HepG2 (cell line): ENCODE results near the gene ARHGAP33. TPM values are rescaled to one million over a fixed set of nuclear protein-coding genes. Genes with fewer than 3 reads are reported as not detected.

Experiments
- FOXK1 ChIP-seq: sonication (generic); formaldehyde crosslinking; IDR thresholded peaks from 2 replicates; pipeline ENCODE4 v1.4.0; 2020; ENCODE audit warnings: low read depth, missing genetic modification reagents, borderline replicate concordance
- POGK ChIP-seq: sonication (generic); formaldehyde crosslinking; conservative IDR thresholded peaks from 2 replicates; pipeline ENCODE4 v1.8.0; 2022; ENCODE audit warnings: mild to moderate bottlenecking, moderate library complexity, missing genetic modification reagents
- POLR2AphosphoS5 ChIP-seq: IDR thresholded peaks from 2 replicates; pipeline ENCODE4 v1.6.1; 2012; ENCODE audit warnings: low read depth, low read length
- REL ChIP-seq: sonication (generic); formaldehyde crosslinking; conservative IDR thresholded peaks from 2 replicates; pipeline ENCODE4 v1.8.0; 2022; ENCODE audit warnings: mild to moderate bottlenecking, missing genetic modification reagents, moderate library complexity
- SRSF9 ChIP-seq: fragments of 200-400 bp; formaldehyde crosslinking; IDR thresholded peaks from 2 replicates; pipeline ENCODE4 v1.6.1; 2018; ENCODE audit warnings: borderline replicate concordance, mild to moderate bottlenecking, low read depth, low read length; ENCODE audit not compliant: insufficient read depth, poor library complexity, severe bottlenecking
- SYNCRIP ChIP-seq: fragments of 200-400 bp; formaldehyde crosslinking; IDR thresholded peaks from 2 replicates; pipeline ENCODE4 v1.6.1; 2018; ENCODE audit warnings: mild to moderate bottlenecking, low read depth, low read length; ENCODE audit not compliant: insufficient read depth
- TBX2 ChIP-seq: sonication (generic); formaldehyde crosslinking; IDR thresholded peaks from 2 replicates; pipeline ENCODE4 v1.5.0; 2020; ENCODE audit warnings: missing genetic modification reagents, mild to moderate bottlenecking, borderline replicate concordance
- TRIM22 ChIP-seq: fragments of 450-650 bp; IDR thresholded peaks from 2 replicates; pipeline ENCODE4 v1.6.1; 2017
- ZFP36L1 ChIP-seq: sonication (generic); formaldehyde crosslinking; IDR thresholded peaks from 2 replicates; pipeline ENCODE4 v1.8.0; 2022; ENCODE audit warnings: mild to moderate bottlenecking, missing genetic modification reagents, moderate library complexity
- ZNF501 ChIP-seq: sonication (generic); formaldehyde crosslinking; IDR thresholded peaks from 2 replicates; pipeline ENCODE4 v1.5.1; 2020; ENCODE audit warnings: mild to moderate bottlenecking, moderate library complexity, missing genetic modification reagents
- ZNF674 ChIP-seq: sonication (generic); formaldehyde crosslinking; IDR thresholded peaks from 2 replicates; pipeline ENCODE4 v1.5.0; 2020; ENCODE audit warnings: low read depth, mild to moderate bottlenecking, missing genetic modification reagents
- ZNF678 ChIP-seq: sonication (generic); formaldehyde crosslinking; IDR thresholded peaks from 2 replicates; pipeline ENCODE4 v1.4.0; 2020; ENCODE audit warnings: mild to moderate bottlenecking, missing genetic modification reagents
- polyA plus RNA-seq, 8 experiments: library from polyadenylated mRNA; depleted of rRNA in 3 of 8; stranded (reverse) in 7 of 8; unstranded in 1 of 8; fragments of >200 nt; fragmentation: Illumina TruSeq in 4 of 8; extraction: Trizol in 4 of 8; gene quantifications; 2 replicates each; pipeline versions ENCODE4 v1.2.1 to v1.2.3, GENCODE V29; 2011 to 2016; ENCODE audit warnings: low read depth in 4 of 8, missing spikeins in 1 of 8, mixed read lengths in 1 of 8; ENCODE audit not compliant: insufficient read depth in 1 of 8
- total RNA-seq, 5 experiments: library from RNA; depleted of rRNA; stranded (reverse); fragments of >200 nt; fragmentation: Illumina TruSeq; extraction: Trizol; gene quantifications; 2 replicates each; pipeline ENCODE4 v1.2.3, GENCODE V29; 2016; ENCODE audit warnings: low read depth in 1 of 5
- TF ChIP-seq, protein P1 (sequence below): IDR thresholded peaks from 2 replicates; pipeline ENCODE4 v1.6.1; 2016; ENCODE audit warnings: low read depth, control low read depth
- TF ChIP-seq, protein P2 (sequence below), 2 experiments: IDR thresholded peaks; 2 replicates each; pipeline ENCODE4 v1.6.1; 2011 to 2012; ENCODE audit warnings: low read length in 2 of 2, borderline replicate concordance in 1 of 2, low read depth in 1 of 2, mild to moderate bottlenecking in 1 of 2, moderate library complexity in 1 of 2
- TF ChIP-seq, protein P3 (sequence below): sonication (generic); formaldehyde crosslinking; IDR thresholded peaks from 2 replicates; pipeline ENCODE4 v1.4.0; 2020; ENCODE audit warnings: missing genetic modification reagents, mild to moderate bottlenecking, borderline replicate concordance
- TF ChIP-seq, protein P4 (sequence below): IDR thresholded peaks from 2 replicates; pipeline ENCODE4 v1.6.1; 2012; ENCODE audit warnings: inconsistent platforms

Gene ARHGAP33
- total and polyA plus RNA-seq, 2 of the 13 experiments (the other 11 are each of a cell fraction or from before 2014, with no cell fraction given): 1.3 to 2.7 TPM

DNA sequence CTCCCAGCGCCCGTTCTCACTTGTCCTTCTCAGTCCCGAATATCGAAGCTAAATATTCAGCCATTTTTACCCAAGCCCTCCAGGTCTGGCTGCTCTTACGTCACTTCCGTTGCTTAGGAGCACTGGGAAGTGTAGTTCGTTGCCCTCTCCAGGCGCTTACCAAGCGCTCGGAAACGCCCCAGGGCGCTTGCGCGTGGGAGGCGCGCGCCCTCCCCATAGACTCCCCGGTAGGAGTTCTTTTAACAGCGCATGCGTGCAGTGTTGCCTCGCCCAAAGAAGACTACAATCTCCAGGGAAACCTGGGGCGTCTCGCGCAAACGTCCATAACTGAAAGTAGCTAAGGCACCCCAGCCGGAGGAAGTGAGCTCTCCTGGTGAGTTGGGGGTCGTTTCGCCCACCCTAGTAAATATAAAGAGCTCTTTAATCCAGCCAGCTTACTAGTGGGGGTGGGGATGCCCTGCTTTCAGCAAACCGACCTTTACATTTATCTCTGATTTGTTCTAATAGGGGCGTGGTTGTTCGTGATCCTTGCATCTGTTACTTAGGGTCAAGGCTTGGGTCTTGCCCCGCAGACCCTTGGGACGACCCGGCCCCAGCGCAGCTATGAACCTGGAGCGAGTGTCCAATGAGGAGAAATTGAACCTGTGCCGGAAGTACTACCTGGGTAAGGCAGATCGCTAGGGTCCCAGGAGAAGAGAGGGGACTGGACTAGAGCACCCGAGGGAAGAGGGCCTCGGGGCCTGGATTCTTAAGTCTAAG lies 29.9 kb upstream of the ARHGAP33 start, which contains the start of the genes PSENEN and U2AF1L4 (continued):
- TF ChIP-seq POGK (CRISPR knock-in tag) (no peak), REL (CRISPR knock-in tag) (no peak), POLR2AphosphoS5 (peak; percentile 45; the same call in 1 of the 2 replicates), SRSF9 (no peak), SYNCRIP (no peak), ZNF678 (CRISPR knock-in tag) (no peak), ZNF674 (CRISPR knock-in tag) (no peak), ZNF501 (CRISPR knock-in tag) (peak; percentile 64), FOXK1 (CRISPR knock-in tag) (peak; percentile 26; the same call in 1 of the 2 replicates), TRIM22 (no peak), ZFP36L1 (no peak), TBX2 (no peak)
- TF ChIP-seq, protein P1, sequence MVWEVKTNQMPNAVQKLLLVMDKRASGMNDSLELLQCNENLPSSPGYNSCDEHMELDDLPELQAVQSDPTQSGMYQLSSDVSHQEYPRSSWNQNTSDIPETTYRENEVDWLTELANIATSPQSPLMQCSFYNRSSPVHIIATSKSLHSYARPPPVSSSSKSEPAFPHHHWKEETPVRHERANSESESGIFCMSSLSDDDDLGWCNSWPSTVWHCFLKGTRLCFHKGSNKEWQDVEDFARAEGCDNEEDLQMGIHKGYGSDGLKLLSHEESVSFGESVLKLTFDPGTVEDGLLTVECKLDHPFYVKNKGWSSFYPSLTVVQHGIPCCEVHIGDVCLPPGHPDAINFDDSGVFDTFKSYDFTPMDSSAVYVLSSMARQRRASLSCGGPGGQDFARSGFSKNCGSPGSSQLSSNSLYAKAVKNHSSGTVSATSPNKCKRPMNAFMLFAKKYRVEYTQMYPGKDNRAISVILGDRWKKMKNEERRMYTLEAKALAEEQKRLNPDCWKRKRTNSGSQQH (CRISPR knock-in tag): no peak
- TF ChIP-seq, protein P2, sequence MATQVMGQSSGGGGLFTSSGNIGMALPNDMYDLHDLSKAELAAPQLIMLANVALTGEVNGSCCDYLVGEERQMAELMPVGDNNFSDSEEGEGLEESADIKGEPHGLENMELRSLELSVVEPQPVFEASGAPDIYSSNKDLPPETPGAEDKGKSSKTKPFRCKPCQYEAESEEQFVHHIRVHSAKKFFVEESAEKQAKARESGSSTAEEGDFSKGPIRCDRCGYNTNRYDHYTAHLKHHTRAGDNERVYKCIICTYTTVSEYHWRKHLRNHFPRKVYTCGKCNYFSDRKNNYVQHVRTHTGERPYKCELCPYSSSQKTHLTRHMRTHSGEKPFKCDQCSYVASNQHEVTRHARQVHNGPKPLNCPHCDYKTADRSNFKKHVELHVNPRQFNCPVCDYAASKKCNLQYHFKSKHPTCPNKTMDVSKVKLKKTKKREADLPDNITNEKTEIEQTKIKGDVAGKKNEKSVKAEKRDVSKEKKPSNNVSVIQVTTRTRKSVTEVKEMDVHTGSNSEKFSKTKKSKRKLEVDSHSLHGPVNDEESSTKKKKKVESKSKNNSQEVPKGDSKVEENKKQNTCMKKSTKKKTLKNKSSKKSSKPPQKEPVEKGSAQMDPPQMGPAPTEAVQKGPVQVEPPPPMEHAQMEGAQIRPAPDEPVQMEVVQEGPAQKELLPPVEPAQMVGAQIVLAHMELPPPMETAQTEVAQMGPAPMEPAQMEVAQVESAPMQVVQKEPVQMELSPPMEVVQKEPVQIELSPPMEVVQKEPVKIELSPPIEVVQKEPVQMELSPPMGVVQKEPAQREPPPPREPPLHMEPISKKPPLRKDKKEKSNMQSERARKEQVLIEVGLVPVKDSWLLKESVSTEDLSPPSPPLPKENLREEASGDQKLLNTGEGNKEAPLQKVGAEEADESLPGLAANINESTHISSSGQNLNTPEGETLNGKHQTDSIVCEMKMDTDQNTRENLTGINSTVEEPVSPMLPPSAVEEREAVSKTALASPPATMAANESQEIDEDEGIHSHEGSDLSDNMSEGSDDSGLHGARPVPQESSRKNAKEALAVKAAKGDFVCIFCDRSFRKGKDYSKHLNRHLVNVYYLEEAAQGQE (IDR thresholded peaks at IDR 0.05; ENCODE audit: borderline replicate concordance in 1 of 2, low read depth in 1 of 2, low read length in 2 of 2): no peak
- TF ChIP-seq, protein P3, sequence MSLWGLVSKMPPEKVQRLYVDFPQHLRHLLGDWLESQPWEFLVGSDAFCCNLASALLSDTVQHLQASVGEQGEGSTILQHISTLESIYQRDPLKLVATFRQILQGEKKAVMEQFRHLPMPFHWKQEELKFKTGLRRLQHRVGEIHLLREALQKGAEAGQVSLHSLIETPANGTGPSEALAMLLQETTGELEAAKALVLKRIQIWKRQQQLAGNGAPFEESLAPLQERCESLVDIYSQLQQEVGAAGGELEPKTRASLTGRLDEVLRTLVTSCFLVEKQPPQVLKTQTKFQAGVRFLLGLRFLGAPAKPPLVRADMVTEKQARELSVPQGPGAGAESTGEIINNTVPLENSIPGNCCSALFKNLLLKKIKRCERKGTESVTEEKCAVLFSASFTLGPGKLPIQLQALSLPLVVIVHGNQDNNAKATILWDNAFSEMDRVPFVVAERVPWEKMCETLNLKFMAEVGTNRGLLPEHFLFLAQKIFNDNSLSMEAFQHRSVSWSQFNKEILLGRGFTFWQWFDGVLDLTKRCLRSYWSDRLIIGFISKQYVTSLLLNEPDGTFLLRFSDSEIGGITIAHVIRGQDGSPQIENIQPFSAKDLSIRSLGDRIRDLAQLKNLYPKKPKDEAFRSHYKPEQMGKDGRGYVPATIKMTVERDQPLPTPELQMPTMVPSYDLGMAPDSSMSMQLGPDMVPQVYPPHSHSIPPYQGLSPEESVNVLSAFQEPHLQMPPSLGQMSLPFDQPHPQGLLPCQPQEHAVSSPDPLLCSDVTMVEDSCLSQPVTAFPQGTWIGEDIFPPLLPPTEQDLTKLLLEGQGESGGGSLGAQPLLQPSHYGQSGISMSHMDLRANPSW (CRISPR knock-in tag): no peak
- TF ChIP-seq, protein P4, sequence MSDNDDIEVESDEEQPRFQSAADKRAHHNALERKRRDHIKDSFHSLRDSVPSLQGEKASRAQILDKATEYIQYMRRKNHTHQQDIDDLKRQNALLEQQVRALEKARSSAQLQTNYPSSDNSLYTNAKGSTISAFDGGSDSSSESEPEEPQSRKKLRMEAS: no peak
